NCI-H2081 (cell line): ENCODE results near the gene VPS54.
"Not testable (repeated sequence)": the region's sequence is repeated elsewhere in the genome, so short reads cannot be mapped to it uniquely, and the experiment has no call there.

ENCODE experiments used
- DNase-seq, 2 experiments: peaks; one replicate each; lab custom pipeline; 2025; lab: John Stamatoyannopoulos, UW

Gene VPS54

GRCh38 chr2:63871864-63872263, 147.4 kb downstream of the VPS54 start:
- DNase-seq = no peak

DNA sequence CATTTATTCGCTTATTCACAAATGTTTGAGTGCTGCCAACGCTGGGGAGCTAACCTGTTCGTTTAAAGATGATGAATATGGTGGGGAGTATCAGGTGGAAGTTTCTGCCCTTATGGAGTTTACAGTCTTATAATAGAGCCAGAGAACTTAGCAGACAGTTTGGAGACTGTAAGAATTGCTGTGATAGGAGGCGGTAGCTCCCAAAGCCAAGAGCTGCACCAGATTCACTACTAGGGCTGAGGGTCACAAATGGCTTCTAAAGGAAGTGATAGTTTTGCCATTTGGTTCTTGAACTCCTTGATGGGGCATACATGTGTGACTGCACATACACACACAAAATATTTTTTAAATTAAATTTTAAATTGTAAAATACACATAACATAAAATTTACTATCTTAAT, 148.5 kb downstream of the VPS54 start:
- DNase-seq = no peak

DNA sequence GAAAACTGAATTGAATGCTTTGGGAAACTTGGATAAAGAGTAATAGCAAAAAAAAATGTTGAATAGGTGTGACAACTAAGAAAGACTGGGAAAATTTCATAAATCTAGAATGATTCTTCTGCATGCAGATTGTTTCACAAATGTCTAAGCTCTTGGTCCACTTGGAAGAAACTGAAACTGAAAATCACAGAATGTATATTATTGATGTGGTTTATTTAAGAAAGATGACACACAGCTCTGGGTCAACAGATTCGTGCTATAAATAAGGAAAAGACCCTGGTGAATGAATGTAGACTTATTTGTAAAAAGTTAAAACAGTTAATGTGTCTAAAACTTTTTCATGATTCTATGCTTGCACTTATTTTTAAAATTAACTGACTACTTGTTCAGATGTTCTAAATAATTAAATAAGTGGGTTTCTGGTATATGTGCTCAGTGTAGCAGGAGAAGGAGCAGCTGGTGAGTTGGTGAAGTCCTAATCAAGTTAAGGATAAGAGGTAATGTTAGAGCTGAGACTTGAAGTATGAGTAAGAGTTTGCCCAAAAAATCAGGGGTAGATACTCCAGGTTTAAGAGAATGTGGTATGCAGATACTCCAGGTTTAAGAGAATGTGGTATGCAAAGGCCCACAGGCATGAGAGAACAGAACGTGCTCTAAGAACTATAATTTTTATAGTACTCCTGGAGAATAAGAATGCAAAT, 153.1 kb downstream of the VPS54 start:
- no peak for DNase-seq

DNA sequence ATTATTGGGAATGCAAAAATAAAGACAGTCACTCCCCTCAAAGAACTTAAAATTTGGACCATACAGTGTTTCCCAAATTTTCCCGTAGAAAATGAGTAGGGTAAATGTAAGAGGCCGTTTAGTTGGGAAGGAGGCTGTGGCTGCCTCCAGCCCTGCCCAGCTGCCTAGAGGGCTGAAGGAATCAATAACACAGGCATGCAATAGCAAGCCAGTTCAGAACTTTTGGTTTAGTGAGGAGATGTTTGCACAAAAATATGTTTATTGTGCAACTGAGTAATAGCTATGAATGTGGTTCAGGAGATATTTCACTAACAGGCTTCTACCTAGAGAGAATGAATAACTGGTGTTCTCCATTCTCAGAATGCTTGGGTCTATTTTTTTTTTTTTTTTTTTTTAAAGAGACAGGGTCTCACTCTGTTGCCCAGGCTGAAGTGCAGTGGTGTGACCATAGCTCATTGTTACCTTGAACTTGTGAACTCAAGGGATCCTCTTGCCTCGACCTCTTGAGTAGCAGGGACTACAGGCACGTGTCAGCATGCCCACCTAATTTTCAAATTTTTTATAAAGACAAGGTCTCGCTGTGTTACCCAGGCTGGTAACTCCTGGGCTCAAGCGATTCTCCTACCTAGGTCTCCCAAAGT, 153.9 kb downstream of the VPS54 start:
- DNase-seq = no peak

DNA sequence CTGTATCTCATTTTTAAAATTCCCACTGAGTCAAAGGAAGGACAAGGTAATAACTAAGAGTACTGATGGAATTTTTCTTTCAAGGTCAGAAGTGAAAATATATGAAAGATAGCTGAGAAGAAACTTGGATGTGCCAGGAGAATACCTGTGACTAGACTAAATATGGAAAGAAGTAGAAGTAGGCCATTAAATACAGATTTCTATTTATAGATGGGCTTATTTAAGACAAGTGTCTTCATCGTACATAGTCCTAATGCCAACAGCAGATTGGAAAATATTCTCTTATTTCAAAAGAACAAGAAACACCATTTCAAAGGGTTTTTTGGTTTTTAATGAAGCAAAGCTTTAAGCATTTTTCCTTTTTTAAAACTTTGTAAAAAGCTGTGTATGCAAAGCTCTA, 155.5 kb downstream of the VPS54 start:
- no peak for DNase-seq

- no peak for DNase-seq
These were observed 156.4 kb downstream of the VPS54 start for GRCh38 chr2:63862806-63863205.

DNA sequence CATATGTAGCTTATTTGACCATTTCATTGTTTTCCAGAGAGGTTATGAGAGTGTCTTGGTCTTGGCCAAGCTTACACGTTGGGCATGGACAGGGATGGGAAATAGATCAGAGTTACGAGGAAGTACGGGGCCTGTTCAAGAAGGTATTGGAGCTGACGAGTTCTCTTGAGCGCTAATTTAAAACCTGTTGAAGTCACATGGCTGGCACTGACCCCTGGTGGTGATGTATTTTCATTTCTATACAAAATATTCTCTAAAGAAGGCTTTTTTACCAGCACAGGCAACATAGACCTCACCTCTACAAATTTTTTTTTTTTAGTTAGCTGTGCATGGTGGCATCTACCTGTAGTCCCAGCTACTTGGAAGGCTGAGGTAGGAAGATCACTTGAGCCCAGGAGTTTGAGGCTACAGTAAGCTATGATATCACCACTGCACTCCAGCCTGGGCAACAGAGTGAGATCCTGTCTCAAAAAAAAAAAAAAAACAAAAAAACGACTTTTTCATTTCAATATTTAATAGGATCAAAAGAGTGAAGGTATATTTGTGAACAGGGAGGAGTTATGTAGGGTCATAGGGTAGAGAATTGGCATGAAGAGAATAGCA, 157.9 kb downstream of the VPS54 start:
- peak; percentile 29 to 37 for DNase-seq

DNA sequence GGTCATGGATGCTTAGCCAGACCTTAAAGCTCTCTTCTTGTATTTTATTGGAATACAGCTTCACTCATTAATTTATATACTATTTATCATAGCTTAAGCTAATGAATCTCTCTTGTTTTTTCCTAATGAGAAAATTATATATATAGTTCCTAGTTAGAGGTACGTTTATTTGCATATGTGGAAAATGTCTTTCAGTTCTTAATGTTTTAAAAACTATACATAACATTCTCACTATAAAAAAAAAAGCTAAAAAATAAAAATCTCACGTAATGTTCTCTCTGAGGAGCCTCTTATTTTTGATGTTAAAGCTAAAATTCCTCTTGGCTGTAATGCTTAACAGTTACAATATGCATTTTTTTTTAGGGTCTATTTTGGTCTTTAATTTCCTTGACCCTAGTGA, 160.9 kb downstream of the VPS54 start:
- DNase-seq = no peak

GRCh38 chr2:63856303-63856603, 163.0 kb downstream of the VPS54 start:
- DNase-seq = no peak

- DNase-seq = no peak
These were observed 163.6 kb downstream of the VPS54 start for GRCh38 chr2:63855418-63856302.

- DNase-seq = no peak
These were observed 165.5 kb downstream of the VPS54 start for GRCh38 chr2:63853527-63854310.

DNA sequence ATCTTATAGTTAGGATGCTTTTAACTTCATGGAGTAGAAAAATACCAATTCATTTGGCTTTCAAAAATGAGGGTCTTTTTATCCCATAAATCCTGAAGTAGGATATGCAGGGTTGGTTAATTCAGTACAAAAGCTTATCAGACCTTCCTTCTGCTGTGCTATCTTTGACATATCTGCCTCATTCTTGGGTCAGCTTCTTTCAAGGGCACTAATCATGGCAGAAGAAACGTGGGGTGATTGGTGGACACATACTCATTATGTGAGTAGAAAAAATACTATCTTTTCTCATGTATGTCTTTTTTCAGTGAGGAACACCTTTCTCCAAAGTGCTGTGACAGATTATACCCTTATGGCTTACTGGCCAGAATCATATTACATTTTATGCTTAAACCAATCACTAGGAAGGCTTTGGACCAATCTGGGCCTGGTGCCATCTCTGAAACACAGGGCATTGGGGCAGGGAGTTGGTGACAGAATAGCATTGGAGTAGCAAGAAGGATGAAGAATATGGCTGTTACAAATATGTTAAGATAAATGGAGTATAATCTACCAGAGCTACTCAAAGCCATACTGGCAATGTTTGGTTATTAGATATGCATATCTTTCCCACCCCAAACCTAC, 167.4 kb downstream of the VPS54 start:
- DNase-seq = no peak

DNA sequence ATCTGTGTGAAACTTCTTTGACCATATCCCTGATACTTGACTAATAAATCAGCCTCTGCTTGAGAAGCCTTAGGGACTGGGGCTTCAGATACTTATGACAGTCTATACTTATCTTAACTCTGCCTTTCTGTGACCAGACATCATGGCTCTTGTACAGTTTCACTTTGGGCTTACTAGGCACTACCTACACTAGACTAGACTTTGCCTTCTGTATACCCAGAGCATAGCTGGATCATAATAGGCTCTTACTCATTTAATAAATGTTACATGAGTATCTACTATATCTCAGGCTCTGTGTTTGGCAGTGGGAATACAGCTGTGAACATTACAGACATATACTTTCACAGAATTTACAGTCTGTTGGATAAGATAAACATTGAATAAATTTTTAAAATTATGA, 168.6 kb downstream of the VPS54 start:
- no peak for DNase-seq

DNA sequence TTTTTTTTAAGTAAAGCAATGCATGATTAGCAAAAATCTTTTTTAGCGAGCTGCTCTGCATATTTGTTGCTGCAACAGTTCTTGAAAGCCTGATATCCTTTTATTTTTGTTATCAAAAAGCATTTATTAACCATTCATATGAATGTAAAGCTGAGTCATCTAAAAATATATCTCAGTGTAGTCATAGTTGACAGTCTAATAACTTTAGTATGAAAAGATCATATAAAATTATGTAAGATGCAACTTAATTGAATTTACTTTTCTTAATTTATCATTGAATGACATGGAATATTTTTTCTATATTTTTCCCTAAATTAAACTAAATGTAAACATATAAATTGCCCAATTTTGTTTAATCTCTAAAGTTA, 169.0 kb downstream of the VPS54 start:
- DNase-seq = no peak

GRCh38 chr2:63849381-63850203, 169.6 kb downstream of the VPS54 start:
- DNase-seq = no peak

GRCh38 chr2:63847571-63847970, 171.7 kb downstream of the VPS54 start:
- DNase-seq = not testable (repeated sequence)

DNA sequence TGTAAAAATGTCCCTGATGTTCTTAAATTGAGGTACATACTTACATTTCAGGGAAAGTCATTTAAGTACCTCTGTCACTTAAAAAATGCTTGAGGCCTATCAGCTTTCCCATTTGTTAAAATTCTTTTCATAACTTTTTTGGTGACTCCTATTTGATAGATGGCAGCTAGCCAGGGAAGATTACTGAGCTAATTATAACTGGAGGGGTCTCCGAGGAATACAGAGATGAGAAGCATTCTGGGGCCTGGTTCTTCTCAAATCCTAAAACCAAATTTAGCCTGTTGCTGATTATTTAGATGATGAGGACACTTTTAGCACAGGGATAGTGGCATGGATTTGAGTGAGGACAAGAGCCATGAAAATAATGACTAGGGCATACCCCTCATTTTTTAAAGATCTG, 172.7 kb downstream of the VPS54 start:
- no peak for DNase-seq

GRCh38 chr2:63845866-63846265, 173.4 kb downstream of the VPS54 start:
- no peak for DNase-seq

- DNase-seq = no peak
These were observed 174.6 kb downstream of the VPS54 start for GRCh38 chr2:63844616-63845015.

GRCh38 chr2:63843791-63844190, 175.4 kb downstream of the VPS54 start:
- DNase-seq = no peak

DNA sequence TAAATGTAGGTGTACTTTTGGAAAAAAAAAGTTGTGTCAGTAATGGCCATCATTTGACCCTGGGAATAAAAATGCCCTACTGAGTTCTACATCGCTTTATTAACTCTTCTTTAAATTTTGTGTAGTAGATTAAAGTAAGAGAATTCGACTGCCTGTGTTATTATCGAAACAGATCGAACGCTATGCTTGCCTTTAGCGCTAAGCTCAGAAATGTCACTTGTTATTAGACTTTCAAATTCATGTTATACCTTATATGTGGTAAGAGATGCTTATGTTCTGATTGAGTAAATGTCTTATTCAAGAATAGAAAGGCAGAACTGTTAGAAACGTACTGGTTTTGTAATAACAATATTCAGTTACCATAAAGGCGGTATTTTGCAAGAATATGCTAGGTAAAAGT, 176.1 kb downstream of the VPS54 start:
- no peak for DNase-seq
